Liver (tissue), 9 donors: ENCODE data around the gene ABHD8. TPM values are rescaled to one million over a fixed set of nuclear protein-coding genes. Genes with fewer than 3 reads are reported as not detected.
A peak's percentile ranks its signal among the peaks of the same experiment; 100 is the strongest.

Experiments used
- DNase-seq: peaks from one replicate; pipeline ENCODE4 v3.0.0-alpha.2; 2017; ENCODE audit warnings: low spot score
- H3K27ac ChIP-seq, 2 donors: one replicate each; pipeline ENCODE4 v1.7.0; 2013; ENCODE audit warnings: inconsistent platforms in 2 of 2, low read length in 2 of 2, control low read depth in 1 of 2, low read depth in 1 of 2, mild to moderate bottlenecking in 1 of 2
- H3K27me3 ChIP-seq, 4 donors: one replicate each; pipeline versions ENCODE4 v1.6.1 to v1.7.0; 2013; ENCODE audit warnings: low read length in 3 of 4, inconsistent platforms in 1 of 4, mild to moderate bottlenecking in 1 of 4, moderate library complexity in 1 of 4; ENCODE audit not compliant: control insufficient read depth in 4 of 4, insufficient read depth in 4 of 4
- H3K36me3 ChIP-seq, 4 donors: one replicate each; pipeline versions ENCODE4 v1.6.1 to v1.7.0; 2013; ENCODE audit warnings: low read length in 3 of 4, mild to moderate bottlenecking in 3 of 4, low read depth in 1 of 4, moderate library complexity in 1 of 4; ENCODE audit not compliant: control insufficient read depth in 4 of 4, insufficient read depth in 3 of 4
- H3K4me1 ChIP-seq, 4 donors: one replicate each; pipeline versions ENCODE4 v1.6.1 to v1.7.0; 2013; ENCODE audit warnings: low read length in 3 of 4, mild to moderate bottlenecking in 3 of 4, moderate library complexity in 1 of 4; ENCODE audit not compliant: control insufficient read depth in 4 of 4, insufficient read depth in 4 of 4
- H3K4me3 ChIP-seq, 3 donors: one replicate each; pipeline versions ENCODE4 v1.6.1 to v1.7.0; 2013; ENCODE audit warnings: low read length in 3 of 3, control low read depth in 1 of 3, low read depth in 1 of 3, mild to moderate bottlenecking in 1 of 3
- H3K9ac ChIP-seq, 2 donors: one replicate each; pipeline ENCODE4 v1.7.0; 2013; ENCODE audit warnings: low read length in 2 of 2, mild to moderate bottlenecking in 2 of 2, moderate library complexity in 2 of 2, control low read depth in 1 of 2, low read depth in 1 of 2
- H3K9me3 ChIP-seq, 4 donors: one replicate each; pipeline versions ENCODE4 v1.6.1 to v1.7.0; 2013; ENCODE audit warnings: low read length in 3 of 4; ENCODE audit not compliant: control insufficient read depth in 4 of 4
- EGR1 ChIP-seq, 2 donors: IDR thresholded peaks; 2 replicates each; pipeline ENCODE4 v1.6.1; 2016 to 2018; ENCODE audit warnings: antibody characterized with exemption in 2 of 2, low read depth in 2 of 2
- FOXA1 ChIP-seq: IDR thresholded peaks from 2 replicates; pipeline ENCODE4 v1.6.1; 2016; ENCODE audit warnings: antibody characterized with exemption
- FOXA2 ChIP-seq: IDR thresholded peaks from 2 replicates; pipeline ENCODE4 v1.6.1; 2016; ENCODE audit warnings: antibody characterized with exemption
- GABPA ChIP-seq, 2 donors: IDR thresholded peaks in 1 of 2; conservative IDR thresholded peaks in 1 of 2; 2 replicates each; pipeline ENCODE4 v1.6.1; 2016; ENCODE audit warnings: antibody characterized with exemption in 2 of 2, mild to moderate bottlenecking in 1 of 2, moderate library complexity in 1 of 2
- JUND ChIP-seq, 2 donors: IDR thresholded peaks; 2 replicates each; pipeline ENCODE4 v1.6.1; 2016; ENCODE audit warnings: antibody characterized with exemption in 2 of 2
- MAX ChIP-seq: IDR thresholded peaks from 2 replicates; pipeline ENCODE4 v1.6.1; 2016; ENCODE audit warnings: antibody characterized with exemption
- NR2F2 ChIP-seq: IDR thresholded peaks from 2 replicates; pipeline ENCODE4 v1.6.1; 2016; ENCODE audit warnings: antibody characterized with exemption
- RAD21 ChIP-seq, 2 donors: IDR thresholded peaks; 2 replicates each; pipeline ENCODE4 v1.6.1; 2016; ENCODE audit warnings: antibody characterized with exemption in 2 of 2, mild to moderate bottlenecking in 2 of 2
- REST ChIP-seq: IDR thresholded peaks from 2 replicates; pipeline ENCODE4 v1.6.1; 2016; ENCODE audit warnings: antibody characterized with exemption, mild to moderate bottlenecking
- RXRA ChIP-seq, 2 donors: IDR thresholded peaks; 2 replicates each; pipeline ENCODE4 v1.6.1; 2017 to 2018; ENCODE audit warnings: antibody characterized with exemption in 2 of 2, mild to moderate bottlenecking in 1 of 2
- SP1 ChIP-seq: IDR thresholded peaks from 2 replicates; pipeline ENCODE4 v1.6.1; 2018; ENCODE audit warnings: antibody characterized with exemption, mild to moderate bottlenecking
- TAF1 ChIP-seq: conservative IDR thresholded peaks from 2 replicates; pipeline ENCODE4 v1.6.1; 2016; ENCODE audit warnings: antibody characterized with exemption, mild to moderate bottlenecking
- YY1 ChIP-seq: IDR thresholded peaks from 2 replicates; pipeline ENCODE4 v1.6.1; 2016; ENCODE audit warnings: antibody characterized with exemption, mild to moderate bottlenecking
- WGBS: extraction: QIAGEN DNeasy Blood & Tissue Kit; methylation state at CpG from one replicate; pipeline ENCODE4 v1.1.7; 2013; 5-methylcytosine and 5-hydroxymethylcytosine counted together
- polyA plus RNA-seq, 2 donors: library from polyadenylated mRNA; stranded (reverse) in 1 of 2; unstranded in 1 of 2; fragments of 200-250 nt in 1 of 2; fragments of >200 nt in 1 of 2; fragmentation: Nextera tagmentation in 1 of 2; extraction: Ambion mirVana in 1 of 2; gene quantifications; one replicate each; pipeline versions ENCODE4 v1.2.1 to v1.2.3, GENCODE V29; 2013 to 2015
- total RNA-seq, 2 donors: library from RNA; depleted of rRNA; stranded (reverse); fragments of >200 nt; gene quantifications; one replicate each; pipeline ENCODE4 v1.2.3, GENCODE V29; 2014
- TF ChIP-seq, protein P1 (sequence below): fragments of 150-350 bp; IDR thresholded peaks from 2 replicates; pipeline ENCODE4 v1.5.1; 2017; ENCODE audit warnings: improper control_type of control experiment, low read depth, low read length; ENCODE audit not compliant: missing input control
- TF ChIP-seq, protein P2 (sequence below): IDR thresholded peaks from 2 replicates; pipeline ENCODE4 v1.6.1; 2016; ENCODE audit warnings: antibody characterized with exemption
- TF ChIP-seq, protein P3 (sequence below): IDR thresholded peaks from 2 replicates; pipeline ENCODE4 v1.6.1; 2016; ENCODE audit warnings: antibody characterized with exemption
- donor health status: healthy.
- donor health status: healthy.
- donor health status: healthy.
- donor health status: healthy.
- donor health status: healthy.

Gene ABHD8
- total and polyA plus RNA-seq, 4 donors: 6.3 to 26.9 (median 14.4) TPM

DNA sequence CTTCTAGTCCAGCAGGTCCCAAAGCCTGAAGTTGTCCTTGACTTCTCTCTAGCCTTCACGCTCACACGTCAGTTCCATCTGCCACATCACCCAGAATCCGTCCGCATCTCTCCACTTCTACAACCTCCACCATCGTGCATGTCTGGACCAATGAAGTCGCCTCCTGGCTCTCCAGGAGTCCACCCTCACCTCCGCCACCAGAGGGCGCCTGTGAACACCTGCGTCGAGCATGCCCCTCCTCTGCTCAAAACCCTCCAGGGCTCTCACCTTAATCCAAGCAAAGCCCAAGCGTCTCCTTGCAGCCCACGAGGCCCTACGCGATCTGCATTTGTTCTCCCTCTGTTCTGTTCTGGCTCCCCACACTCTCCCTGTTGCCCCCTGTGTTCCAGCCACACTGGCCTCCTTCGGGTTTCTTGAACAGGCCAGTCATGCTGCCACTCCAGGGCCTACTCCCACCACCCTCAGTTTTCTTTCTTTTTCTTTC lies 42.3 kb downstream of the ABHD8 start:
- peak; percentile 91 for DNase-seq
- Histone ChIP-seq H3K4me3 (no peak overlapping the region), H3K4me1 (no peaks in the 10 kb centered on the region), H3K9me3 (no peaks in the 10 kb centered on the region), H3K27me3 (no peaks in the 10 kb centered on the region), H3K9ac (no peak overlapping the region), H3K27ac (no peak overlapping the region), H3K36me3 (no peaks in the 10 kb centered on the region)
- WGBS: 24% methylated on average over 15 of the region's 15 CpGs
- TF ChIP-seq, protein P1, sequence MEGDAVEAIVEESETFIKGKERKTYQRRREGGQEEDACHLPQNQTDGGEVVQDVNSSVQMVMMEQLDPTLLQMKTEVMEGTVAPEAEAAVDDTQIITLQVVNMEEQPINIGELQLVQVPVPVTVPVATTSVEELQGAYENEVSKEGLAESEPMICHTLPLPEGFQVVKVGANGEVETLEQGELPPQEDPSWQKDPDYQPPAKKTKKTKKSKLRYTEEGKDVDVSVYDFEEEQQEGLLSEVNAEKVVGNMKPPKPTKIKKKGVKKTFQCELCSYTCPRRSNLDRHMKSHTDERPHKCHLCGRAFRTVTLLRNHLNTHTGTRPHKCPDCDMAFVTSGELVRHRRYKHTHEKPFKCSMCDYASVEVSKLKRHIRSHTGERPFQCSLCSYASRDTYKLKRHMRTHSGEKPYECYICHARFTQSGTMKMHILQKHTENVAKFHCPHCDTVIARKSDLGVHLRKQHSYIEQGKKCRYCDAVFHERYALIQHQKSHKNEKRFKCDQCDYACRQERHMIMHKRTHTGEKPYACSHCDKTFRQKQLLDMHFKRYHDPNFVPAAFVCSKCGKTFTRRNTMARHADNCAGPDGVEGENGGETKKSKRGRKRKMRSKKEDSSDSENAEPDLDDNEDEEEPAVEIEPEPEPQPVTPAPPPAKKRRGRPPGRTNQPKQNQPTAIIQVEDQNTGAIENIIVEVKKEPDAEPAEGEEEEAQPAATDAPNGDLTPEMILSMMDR: peak; percentile 89
- no peak for TF ChIP-seq GABPA (IDR thresholded peaks at IDR 0.05 in 1 of 2, conservative IDR thresholded peaks at IDR 0.05 in 1 of 2)
- no peak for TF ChIP-seq RXRA (IDR thresholded peaks at IDR 0.05)
- peak; percentile 70 to 90 for TF ChIP-seq RAD21 (IDR thresholded peaks at IDR 0.05)
- TF ChIP-seq YY1: no peak
- TF ChIP-seq NR2F2: no peak
- no peak for TF ChIP-seq FOXA1
- no peak for TF ChIP-seq SP1
- TF ChIP-seq TAF1: no peak

DNA sequence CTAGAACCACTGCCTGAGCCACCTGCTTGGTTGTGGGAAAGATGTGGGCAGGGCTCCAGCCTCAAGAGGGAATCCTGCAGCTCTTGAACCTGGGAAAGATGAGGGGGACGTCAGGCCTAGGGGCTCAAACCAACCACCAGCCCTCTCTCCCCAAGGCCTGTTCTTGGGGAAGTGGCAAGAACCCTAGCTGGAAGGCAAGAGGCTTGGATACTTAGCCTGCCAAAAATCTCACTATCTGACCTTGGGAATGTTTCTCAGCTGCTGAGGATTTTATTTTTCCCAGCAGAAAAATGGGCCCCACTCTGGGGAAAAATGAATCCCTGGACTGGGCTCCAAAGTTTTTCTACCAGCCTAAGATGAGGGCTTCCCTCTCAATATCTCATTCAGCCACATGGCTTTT lies 43.3 kb downstream of the ABHD8 start:
- Histone ChIP-seq H3K4me1 (peaks cover 0 to 5% (median 2%) of the 10 kb centered on the region in 4 donors), H3K36me3 (no peaks in the 10 kb centered on the region), H3K9ac (no peak overlapping the region), H3K9me3 (no peaks in the 10 kb centered on the region), H3K4me3 (no peak overlapping the region), H3K27me3 (no peaks in the 10 kb centered on the region), H3K27ac (no peak overlapping the region)
- TF ChIP-seq REST (no peak), GABPA (IDR thresholded peaks at IDR 0.05 in 1 of 2, conservative IDR thresholded peaks at IDR 0.05 in 1 of 2) (no peak), RAD21 (IDR thresholded peaks at IDR 0.05) (no peak), TAF1 (no peak), MAX (no peak), FOXA2 (no peak), EGR1 (IDR thresholded peaks at IDR 0.05; ENCODE audit: low read depth in 2 of 2) (no peak), NR2F2 (no peak), JUND (IDR thresholded peaks at IDR 0.05) (no peak), FOXA1 (no peak), YY1 (no peak)
- TF ChIP-seq, protein P1: no peak
- TF ChIP-seq, protein P2, sequence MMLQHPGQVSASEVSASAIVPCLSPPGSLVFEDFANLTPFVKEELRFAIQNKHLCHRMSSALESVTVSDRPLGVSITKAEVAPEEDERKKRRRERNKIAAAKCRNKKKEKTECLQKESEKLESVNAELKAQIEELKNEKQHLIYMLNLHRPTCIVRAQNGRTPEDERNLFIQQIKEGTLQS: no peak
- TF ChIP-seq, protein P3, sequence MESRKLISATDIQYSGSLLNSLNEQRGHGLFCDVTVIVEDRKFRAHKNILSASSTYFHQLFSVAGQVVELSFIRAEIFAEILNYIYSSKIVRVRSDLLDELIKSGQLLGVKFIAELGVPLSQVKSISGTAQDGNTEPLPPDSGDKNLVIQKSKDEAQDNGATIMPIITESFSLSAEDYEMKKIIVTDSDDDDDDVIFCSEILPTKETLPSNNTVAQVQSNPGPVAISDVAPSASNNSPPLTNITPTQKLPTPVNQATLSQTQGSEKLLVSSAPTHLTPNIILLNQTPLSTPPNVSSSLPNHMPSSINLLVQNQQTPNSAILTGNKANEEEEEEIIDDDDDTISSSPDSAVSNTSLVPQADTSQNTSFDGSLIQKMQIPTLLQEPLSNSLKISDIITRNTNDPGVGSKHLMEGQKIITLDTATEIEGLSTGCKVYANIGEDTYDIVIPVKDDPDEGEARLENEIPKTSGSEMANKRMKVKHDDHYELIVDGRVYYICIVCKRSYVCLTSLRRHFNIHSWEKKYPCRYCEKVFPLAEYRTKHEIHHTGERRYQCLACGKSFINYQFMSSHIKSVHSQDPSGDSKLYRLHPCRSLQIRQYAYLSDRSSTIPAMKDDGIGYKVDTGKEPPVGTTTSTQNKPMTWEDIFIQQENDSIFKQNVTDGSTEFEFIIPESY: no peak
- 60% methylated on average over 1 of the region's 1 CpG for WGBS
- DNase-seq: no peak
